ENCODE results near the gene GLI2.

- TF ChIP-seq POLR2A (IDR thresholded peaks at IDR 0.05) (no peak), CTCF (IDR thresholded peaks at IDR 0.05) (no peak)
Measured at GRCh38 chr2:120733238-120733932, 2.3 kb upstream of the GLI2 start.
